HEK293 (cell line): ENCODE results near the gene ITGA2B.

ENCODE experiments used
- CTCF ChIA-PET: fragments of 350-600 bp; formaldehyde crosslinking; extraction: SDS; loops from one replicate; lab custom pipeline; 2021; ENCODE audit warnings: antibody characterized with exemption; lab: Yijun Ruan, JAX
- POLR2A ChIA-PET: fragments of 300-600 bp; formaldehyde crosslinking; extraction: SDS; loops from one replicate; lab custom pipeline; 2020; ENCODE audit warnings: antibody characterized with exemption, inconsistent platforms; lab: Yijun Ruan, JAX
- H3K27ac ChIP-seq: fragments of 200-500 bp; sonication (Bioruptor generic); 2 replicates; pipeline ENCODE4 v1.5.1; 2014; ENCODE audit warnings: low read depth, low read length, control low read depth, inconsistent platforms; ENCODE audit errors: extremely low read depth
- H3K36me3 ChIP-seq, 2 experiments: fragments of 200-500 bp in 1 of 2; sonication (Bioruptor generic) in 1 of 2; 1 replicate in 1 of 2; 2 replicates in 1 of 2; pipeline ENCODE4 v1.5.1; 2014 to 2017; ENCODE audit warnings: inconsistent platforms in 2 of 2, low read length in 2 of 2; ENCODE audit not compliant: control insufficient read depth in 2 of 2, insufficient read depth in 1 of 2
- H3K4me1 ChIP-seq: fragments of 200-500 bp; sonication (Bioruptor generic); 2 replicates; pipeline ENCODE4 v1.5.1; 2014; ENCODE audit warnings: mild to moderate bottlenecking, low read length, inconsistent platforms; ENCODE audit not compliant: control insufficient read depth, insufficient read depth
- H3K4me3 ChIP-seq: 2 replicates; pipeline ENCODE4 v1.5.1; 2011; ENCODE audit warnings: low read depth, mild to moderate bottlenecking, control low read depth, low read length, moderate library complexity
- H3K9me3 ChIP-seq: fragments of 200-500 bp; sonication (Bioruptor generic); 2 replicates; pipeline ENCODE4 v1.5.1; 2014; ENCODE audit warnings: low read depth, low read length, inconsistent platforms; ENCODE audit not compliant: control insufficient read depth, insufficient read depth
- INSM2 ChIP-seq: fragments of 450-650 bp; formaldehyde crosslinking; IDR thresholded peaks from 2 replicates; pipeline ENCODE4 v1.5.1; 2016; ENCODE audit warnings: missing biosample characterization, missing genetic modification characterization
- KLF9 ChIP-seq: fragments of 450-650 bp; formaldehyde crosslinking; IDR thresholded peaks from 2 replicates; pipeline ENCODE4 v1.5.1; 2016; ENCODE audit warnings: missing biosample characterization, missing genetic modification characterization, low read depth
- PRDM10 ChIP-seq: fragments of 450-650 bp; formaldehyde crosslinking; IDR thresholded peaks from 2 replicates; pipeline ENCODE4 v1.5.1; 2016; ENCODE audit warnings: missing biosample characterization, missing genetic modification characterization
- REST ChIP-seq: fragments of 450-650 bp; formaldehyde crosslinking; IDR thresholded peaks from 2 replicates; pipeline ENCODE4 v1.5.1; 2016; ENCODE audit warnings: missing biosample characterization, missing genetic modification characterization
- ZNF10 ChIP-seq: fragments of 450-650 bp; formaldehyde crosslinking; IDR thresholded peaks from 2 replicates; pipeline ENCODE4 v1.5.1; 2017; ENCODE audit warnings: missing biosample characterization, missing genetic modification characterization
- ZNF202 ChIP-seq: fragments of 450-650 bp; formaldehyde crosslinking; IDR thresholded peaks from 2 replicates; pipeline ENCODE4 v1.5.1; 2016; ENCODE audit warnings: missing biosample characterization, missing genetic modification characterization, borderline replicate concordance
- ZNF214 ChIP-seq: fragments of 450-650 bp; formaldehyde crosslinking; IDR thresholded peaks from 2 replicates; pipeline ENCODE4 v1.5.1; 2017; ENCODE audit warnings: missing biosample characterization, mild to moderate bottlenecking, missing genetic modification characterization, borderline replicate concordance
- ZNF23 ChIP-seq: fragments of 450-650 bp; formaldehyde crosslinking; IDR thresholded peaks from 2 replicates; pipeline ENCODE4 v1.5.1; 2016; ENCODE audit warnings: missing biosample characterization, missing genetic modification characterization, borderline replicate concordance
- ZNF501 ChIP-seq: fragments of 450-650 bp; formaldehyde crosslinking; IDR thresholded peaks from 2 replicates; pipeline ENCODE4 v1.5.1; 2016; ENCODE audit warnings: missing biosample characterization, missing genetic modification characterization
- ZNF560 ChIP-seq: fragments of 450-650 bp; formaldehyde crosslinking; IDR thresholded peaks from 2 replicates; pipeline ENCODE4 v1.5.1; 2017; ENCODE audit warnings: missing biosample characterization, missing genetic modification characterization, borderline replicate concordance
- ZNF692 ChIP-seq: fragments of 450-650 bp; formaldehyde crosslinking; IDR thresholded peaks from 2 replicates; pipeline ENCODE4 v1.5.1; 2016; ENCODE audit warnings: missing biosample characterization, missing genetic modification characterization
- ZNF701 ChIP-seq: fragments of 450-650 bp; formaldehyde crosslinking; IDR thresholded peaks from 2 replicates; pipeline ENCODE4 v1.5.1; 2016; ENCODE audit warnings: missing biosample characterization, missing genetic modification characterization
- ZNF747 ChIP-seq: fragments of 450-650 bp; formaldehyde crosslinking; IDR thresholded peaks from 2 replicates; pipeline ENCODE4 v1.5.1; 2016; ENCODE audit warnings: missing biosample characterization, missing genetic modification characterization
- ZSCAN16 ChIP-seq: fragments of 450-650 bp; formaldehyde crosslinking; IDR thresholded peaks from 2 replicates; pipeline ENCODE4 v1.5.1; 2016; ENCODE audit warnings: missing biosample characterization, missing genetic modification characterization

Gene ITGA2B

GRCh38 chr17:44389281-44389680 lies at the start of gene ITGA2B:
Gene ITGA2B (minus strand): TSS chr17:44389649. CDS start chr17:44389473, 176 bp downstream.
- no peaks in the 10 kb centered on the region for H3K36me3 ChIP-seq
- ChIA-PET POLR2A (no interaction called here), CTCF (interaction anchor here (0.6 to 1.7 kb wide), 4 partner anchors 11 to 144 kb away, joined by 3 to 5 read pairs (median 4); no protein-coding TSS in a partner anchor)
- H3K27ac ChIP-seq = no peak within 1 kb of the TSS
- no peak within 1 kb of the TSS for H3K4me3 ChIP-seq
- H3K4me1 ChIP-seq = peaks cover 2% of the 10 kb centered on the region; the same call in 1 of the 2 replicates
- no peaks in the 10 kb centered on the region for H3K9me3 ChIP-seq
- TF ChIP-seq ZNF747 (tag by site-specific recombination) (no peak), PRDM10 (tag by site-specific recombination) (no peak), ZNF202 (tag by site-specific recombination) (no peak), ZNF560 (tag by site-specific recombination) (no peak), ZNF10 (tag by site-specific recombination) (no peak), KLF9 (tag by site-specific recombination) (no peak), ZNF501 (no peak), REST (tag by site-specific recombination) (no peak), ZNF701 (tag by site-specific recombination) (no peak), INSM2 (no peak)

GRCh38 chr17:44439168-44439567 lies 49.7 kb upstream of the ITGA2B start:
- H3K9me3 ChIP-seq = no peaks in the 10 kb centered on the region
- ChIA-PET POLR2A (no interaction called here), CTCF (no interaction called here)
- TF ChIP-seq ZNF501 (no peak), ZNF23 (tag by site-specific recombination) (no peak), ZSCAN16 (tag by site-specific recombination) (no peak), ZNF692 (no peak), ZNF214 (no peak)
- H3K4me3 ChIP-seq = no peak overlapping the region
- H3K4me1 ChIP-seq = 0 out of 2 replicates have a peak, but pooled peaks cover 3% of the 10 kb centered on the region
- peaks cover 14 to 20% of the 10 kb centered on the region in 2 experiments for H3K36me3 ChIP-seq
- no peak overlapping the region for H3K27ac ChIP-seq
